HG03103 (cell line): ENCODE results near the gene FBXO47.
"Not testable (repeated sequence)": the region's sequence is repeated elsewhere in the genome, so short reads cannot be mapped to it uniquely, and the experiment has no call there.

ENCODE experiments used
- ATAC-seq: cut with Tn5 transposase; IDR thresholded peaks from one replicate; pipeline ENCODE4 v1.9.1; 2021; ENCODE audit warnings: low read depth; ENCODE audit not compliant: unreplicated experiment

Gene FBXO47

DNA sequence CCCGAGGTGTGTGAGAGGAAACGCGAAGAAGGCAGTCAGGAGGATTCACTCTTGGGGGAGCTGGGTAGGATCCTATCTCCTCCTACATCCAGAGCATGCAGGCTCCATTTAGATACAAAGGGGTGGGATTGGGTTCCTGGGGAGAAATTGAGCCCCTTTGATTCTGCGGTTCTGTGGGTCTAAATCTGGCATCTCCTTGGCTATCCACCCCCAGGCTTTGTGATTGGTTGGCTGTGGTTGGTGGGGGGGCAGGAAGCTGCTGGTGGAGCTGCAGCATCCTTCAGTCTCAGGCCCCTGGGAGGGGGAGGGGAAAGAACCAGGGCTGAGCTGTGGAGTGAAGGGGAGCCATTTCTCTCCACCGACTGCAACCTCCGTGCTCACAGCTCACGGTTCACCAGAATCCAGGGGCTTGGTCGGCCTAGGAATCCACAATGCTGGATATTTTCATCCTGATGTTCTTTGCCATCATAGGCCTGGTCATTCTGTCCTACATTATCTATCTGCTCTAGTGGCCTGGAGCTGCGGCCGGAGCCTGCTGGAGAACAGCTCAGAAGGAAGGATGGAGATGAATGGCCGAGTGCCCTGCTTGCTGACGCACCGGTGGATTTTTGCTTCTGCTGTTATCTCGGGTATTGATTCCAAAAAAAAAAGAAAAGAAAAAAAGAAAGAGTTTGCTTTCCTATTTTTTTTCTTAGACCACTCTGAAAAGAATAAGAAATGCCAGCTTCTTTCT is 41.8 kb downstream of the FBXO47 start, which contains the start of gene LASP1NB:
TSS of gene LASP1NB (plus strand) at position 352 of the 733 bp plus-strand sequence.
- no peak for ATAC-seq

DNA sequence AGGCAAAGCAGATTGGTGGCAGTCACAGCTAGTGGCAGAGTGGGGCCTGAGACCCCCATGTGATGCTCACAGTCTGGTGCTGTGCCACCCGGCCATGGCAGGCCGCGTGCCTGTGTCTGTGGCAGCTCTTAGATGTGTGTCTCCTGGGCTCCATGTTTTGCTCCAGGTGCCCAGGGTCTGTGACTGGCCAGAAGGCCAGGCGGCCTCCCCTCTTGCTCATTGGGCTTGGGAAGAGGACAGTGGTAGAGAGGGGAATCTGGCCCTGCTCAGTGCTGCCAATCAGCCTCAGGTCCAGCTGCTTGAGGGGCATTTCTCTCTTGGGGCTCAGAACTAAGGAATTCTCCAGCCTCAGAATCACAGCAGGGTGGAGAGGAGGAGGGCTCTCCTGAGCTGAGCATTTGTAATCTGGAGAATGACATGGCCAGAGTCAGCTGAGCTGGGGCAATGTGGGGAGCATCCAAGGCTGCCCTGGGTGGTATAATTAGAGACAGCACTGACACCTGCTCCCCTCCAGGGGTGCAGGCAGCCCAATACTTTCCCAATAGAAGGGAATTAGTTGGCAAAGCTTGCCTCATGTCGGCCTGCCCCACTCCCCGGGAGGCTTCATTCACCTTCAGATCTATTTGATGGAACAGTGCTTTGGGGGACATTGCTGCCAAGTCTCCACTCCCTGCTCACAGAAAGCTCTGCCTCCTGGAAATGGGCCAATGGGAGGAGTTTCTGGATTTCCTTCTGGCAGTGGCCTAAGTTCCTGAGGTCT is 44.5 kb downstream of the FBXO47 start:
- ATAC-seq = no peak

DNA sequence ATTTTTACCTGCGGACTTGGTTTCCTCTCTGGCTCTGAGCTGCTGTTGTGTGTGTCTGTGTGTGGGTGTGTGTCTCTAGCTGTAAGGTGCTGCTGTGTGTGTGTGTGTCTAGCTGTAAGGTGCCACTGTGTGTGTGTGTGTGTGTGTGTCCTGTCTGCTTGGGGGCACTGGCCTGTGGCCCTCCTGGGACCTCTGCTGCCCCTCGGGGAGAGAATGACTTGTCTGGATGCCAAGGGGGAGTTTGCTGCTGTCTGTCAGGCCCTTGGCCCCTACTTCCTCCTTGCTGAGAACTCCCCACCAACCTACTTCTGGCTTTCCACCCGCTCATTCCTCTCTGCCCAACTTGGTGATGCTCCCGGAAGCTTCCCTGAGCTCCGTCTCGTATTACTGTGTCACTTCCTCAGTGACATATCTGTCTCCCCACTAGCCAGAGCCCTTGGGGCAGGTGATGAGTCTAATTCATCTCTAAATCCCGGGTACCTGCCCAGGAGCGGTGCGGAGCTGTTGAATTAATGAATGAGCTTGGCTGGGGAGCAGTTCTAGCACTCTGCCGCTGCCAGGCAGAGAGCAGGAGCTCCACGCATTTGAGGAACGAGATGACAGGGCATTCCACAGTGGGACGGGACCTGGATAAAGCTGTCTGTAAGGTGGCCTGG is 45.3 kb downstream of the FBXO47 start:
- no peak for ATAC-seq

DNA sequence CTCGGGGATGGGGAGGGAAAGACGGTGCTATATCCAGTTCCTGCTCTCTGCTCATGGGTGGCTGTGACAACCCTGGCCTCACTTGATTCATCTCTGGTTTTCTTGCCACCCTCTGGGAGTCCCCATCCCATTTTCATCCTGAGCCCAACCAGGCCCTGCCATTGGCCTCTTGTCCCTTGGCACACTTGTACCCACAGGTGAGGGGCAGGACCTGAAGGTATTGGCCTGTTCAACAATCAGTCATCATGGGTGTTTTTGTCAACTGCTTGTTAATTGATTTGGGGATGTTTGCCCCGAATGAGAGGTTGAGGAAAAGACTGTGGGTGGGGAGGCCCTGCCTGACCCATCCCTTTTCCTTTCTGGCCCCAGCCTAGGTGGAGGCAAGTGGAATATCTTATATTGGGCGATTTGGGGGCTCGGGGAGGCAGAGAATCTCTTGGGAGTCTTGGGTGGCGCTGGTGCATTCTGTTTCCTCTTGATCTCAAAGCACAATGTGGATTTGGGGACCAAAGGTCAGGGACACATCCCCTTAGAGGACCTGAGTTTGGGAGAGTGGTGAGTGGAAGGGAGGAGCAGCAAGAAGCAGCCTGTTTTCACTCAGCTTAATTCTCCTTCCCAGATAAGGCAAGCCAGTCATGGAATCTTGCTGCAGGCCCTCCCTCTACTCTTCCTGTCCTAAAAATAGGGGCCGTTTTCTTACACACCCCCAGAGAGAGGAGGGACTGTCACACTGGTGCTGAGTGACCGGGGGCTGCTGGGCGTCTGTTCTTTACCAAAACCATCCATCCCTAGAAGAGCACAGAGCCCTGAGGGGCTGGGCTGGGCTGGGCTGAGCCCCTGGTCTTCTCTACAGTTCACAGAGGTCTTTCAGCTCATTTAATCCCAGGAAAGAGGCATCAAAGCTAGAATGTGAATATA is 46.6 kb downstream of the FBXO47 start:
- ATAC-seq = no peak

DNA sequence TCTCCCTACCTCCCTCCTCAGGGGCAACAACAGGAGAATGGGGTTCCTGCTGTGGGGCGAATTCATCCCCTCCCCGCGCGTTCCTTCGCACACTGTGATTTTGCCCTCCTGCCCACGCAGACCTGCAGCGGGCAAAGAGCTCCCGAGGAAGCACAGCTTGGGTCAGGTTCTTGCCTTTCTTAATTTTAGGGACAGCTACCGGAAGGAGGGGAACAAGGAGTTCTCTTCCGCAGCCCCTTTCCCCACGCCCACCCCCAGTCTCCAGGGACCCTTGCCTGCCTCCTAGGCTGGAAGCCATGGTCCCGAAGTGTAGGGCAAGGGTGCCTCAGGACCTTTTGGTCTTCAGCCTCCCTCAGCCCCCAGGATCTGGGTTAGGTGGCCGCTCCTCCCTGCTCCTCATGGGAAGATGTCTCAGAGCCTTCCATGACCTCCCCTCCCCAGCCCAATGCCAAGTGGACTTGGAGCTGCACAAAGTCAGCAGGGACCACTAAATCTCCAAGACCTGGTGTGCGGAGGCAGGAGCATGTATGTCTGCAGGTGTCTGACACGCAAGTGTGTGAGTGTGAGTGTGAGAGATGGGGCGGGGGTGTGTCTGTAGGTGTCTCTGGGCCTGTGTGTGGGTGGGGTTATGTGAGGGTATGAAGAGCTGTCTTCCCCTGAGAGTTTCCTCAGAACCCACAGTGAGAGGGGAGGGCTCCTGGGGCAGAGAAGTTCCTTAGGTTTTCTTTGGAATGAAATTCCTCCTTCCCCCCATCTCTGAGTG is 47.7 kb downstream of the FBXO47 start:
- no peak for ATAC-seq

DNA sequence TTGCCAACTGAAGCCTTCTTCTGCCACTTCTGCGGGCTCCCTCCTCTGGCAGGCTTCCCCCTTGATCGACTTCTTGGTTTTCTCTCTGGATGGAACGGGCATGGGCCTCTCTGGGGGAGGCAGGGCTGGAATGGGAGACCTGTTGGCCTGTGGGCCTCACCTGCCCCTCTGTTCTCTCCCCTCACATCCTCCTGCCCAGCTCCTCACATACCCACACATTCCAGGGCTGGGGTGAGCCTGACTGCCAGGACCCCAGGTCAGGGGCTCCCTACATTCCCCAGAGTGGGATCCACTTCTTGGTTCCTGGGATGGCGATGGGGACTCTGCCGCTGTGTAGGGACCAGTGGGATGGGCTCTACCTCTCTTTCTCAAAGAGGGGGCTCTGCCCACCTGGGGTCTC is 48.3 kb downstream of the FBXO47 start:
- no peak for ATAC-seq

DNA sequence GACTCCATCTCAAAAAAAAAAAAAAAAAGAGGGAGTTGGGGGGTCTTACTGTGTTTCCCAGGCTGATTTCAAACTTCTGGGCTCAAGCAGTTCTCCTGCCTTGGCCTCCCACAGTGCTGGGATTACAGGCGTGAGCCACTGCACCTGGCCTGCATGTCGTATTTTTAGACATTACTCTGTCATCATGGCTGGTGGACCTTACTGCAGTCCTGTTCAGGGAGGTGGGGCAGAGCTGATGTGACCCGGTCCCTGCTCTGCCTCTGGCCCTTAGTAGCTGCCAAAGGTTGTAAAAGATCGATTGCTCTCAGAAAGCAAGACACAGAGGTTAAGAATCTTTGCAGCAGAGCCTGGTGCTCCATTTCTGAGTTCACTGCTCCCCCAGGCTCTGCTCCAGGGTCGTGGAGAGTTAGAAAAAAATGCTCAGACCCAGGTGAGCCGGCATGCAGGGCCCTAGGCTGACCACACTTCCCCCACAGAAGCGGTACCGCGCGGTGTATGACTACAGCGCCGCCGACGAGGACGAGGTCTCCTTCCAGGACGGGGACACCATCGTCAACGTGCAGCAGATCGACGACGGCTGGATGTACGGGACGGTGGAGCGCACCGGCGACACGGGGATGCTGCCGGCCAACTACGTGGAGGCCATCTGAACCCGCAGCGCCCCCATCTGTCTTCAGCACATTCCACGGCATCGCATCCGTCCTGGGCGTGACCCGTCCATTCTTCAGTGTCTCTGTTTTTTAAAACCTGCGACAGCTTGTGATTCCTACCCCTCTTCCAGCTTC is 48.9 kb downstream of the FBXO47 start:
- ATAC-seq = no peak

DNA sequence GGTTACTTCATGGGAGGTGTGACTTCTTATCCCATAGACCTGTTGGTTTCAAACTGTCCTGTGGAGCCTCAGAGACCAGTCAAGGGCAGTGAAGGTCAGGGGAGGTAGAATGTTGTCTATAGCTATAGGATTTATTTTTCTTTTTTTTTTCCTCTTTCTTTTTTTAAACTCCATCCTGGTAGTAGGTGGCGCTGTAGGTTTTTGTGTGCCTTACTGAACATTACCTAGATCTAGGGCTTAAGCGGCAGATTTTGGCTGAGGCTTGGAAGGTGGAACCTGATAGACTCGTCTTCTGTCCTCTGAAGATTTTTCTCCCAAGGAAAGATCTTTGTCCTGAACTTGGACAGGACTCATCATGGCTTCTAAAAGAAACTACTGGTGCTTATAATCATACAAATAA is 49.9 kb downstream of the FBXO47 start:
- no peak for ATAC-seq

DNA sequence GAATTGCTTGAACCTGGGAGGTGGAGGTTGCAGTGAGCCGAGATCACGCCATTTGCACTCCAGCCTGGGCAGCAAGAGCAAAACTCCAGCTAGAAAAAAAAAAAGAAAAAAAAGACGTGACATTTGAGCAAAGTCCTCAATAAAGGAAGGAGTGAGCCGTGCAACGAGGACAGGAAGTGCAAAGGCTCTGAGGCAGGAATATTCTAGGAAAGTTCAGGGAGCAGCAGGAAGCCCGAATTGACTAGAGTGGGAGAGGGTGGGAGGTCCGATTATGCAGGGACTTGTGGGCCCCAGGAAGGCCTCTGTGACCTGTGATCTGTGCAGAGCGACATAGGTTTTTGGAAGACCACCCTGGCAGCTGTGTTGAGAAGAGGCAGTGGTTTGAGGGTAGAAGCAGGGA is 50.4 kb downstream of the FBXO47 start:
- ATAC-seq = no peak

DNA sequence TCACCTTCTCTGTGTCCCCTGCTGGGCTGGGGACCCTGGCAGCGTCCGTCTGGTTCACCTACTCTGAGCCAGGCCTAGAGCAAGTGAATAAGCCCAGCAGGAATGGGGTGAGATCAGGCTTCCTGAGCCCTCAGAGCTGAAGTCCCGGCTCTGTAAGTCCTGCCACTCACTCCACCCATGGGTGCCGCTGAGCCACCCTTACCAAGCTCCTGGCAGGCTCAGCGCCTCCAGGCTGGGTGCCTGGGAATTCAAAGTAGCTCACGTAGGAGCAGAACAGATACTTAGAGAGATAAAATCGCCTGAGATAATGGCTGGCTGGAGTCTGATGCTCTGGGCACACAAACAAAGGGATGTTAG is 51.6 kb downstream of the FBXO47 start:
- no peak for ATAC-seq

DNA sequence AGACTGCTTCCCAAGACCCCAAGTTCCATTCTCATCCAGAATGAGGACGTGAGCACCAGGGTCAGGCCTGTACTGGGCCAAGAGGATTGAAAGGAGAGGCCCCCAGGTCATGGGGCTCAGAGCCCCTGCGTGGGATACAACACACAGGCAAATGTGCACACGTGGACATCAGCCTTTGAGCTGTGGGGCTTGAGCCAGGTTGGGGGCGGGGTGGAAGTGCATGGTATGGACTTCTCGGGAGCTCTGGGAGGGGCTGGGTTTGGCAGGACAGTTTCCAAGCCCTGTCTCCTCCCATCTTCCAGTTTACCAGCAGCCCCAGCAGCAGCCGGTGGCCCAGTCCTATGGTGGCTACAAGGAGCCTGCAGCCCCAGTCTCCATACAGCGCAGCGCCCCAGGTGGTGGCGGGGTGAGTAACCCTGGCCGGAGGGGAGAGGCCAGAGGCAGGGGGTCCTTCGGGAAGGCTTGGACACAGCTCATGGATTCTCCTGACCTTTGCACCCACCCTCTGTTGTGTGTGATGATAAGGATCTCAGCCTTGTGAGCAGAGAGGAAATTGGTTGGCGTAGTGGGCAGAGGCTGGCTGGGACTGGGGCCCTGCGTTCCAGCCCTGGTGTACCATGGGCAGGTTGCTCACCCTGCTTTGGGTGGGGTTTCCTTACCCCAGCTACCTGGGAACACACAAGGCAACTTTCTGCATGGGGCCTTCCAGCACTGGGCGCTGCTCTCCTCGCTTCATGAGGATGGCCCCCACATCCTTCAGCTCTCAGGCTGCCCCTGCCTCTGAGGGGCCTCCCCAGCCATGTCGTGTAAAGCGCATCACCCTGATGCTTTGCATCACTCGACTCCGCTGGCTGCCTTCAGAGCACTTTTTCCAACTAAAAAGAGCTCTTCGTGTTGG is 52.2 kb downstream of the FBXO47 start:
- no peak for ATAC-seq

DNA sequence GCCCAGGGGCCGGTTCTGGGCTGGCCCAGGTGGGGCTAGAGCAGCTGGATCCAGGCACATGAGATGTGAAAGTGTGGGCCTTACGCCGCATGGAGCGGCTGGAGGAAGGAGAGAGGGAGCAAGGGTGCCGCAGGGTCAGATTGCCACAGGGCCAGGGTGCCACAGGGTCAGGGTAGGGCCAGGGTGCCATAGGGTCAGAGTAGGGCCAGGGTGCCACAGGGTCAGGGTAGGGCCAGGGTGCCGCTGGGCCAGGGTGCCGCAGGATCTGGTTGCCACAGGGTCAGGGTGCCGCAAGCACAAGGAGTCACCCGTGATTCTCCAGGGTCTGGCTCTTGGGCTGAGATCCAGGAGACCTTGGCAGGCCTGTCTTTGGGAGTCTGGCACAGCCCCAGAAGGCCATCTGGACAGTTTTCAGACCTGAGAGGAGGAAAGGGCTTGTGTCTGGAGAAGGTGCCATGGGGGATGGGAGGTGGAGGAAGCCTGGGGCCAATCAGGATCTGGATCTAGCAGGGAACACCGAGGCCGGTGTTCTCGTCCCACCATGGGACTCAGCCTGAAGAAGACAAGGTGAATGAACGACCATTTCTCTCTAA is 54.9 kb downstream of the FBXO47 start:
- ATAC-seq = no peak

DNA sequence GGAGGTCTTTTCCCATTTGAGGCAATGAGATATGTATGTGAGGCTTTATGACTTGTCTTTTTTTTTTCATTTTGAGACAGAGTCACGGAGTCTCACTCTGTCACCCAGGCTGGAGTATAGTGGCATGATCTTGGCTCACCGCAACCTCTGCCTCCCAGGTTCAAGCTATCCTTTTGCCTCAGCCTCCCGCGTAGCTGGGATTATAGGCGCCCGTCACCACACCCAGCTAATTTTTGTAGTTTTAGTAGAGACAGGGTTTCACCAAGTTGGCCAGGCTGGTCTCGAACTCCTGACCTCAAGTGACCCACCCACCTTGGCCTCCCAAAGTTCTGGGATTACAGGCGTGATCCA is 55.5 kb downstream of the FBXO47 start:
- not testable (repeated sequence) for ATAC-seq

DNA sequence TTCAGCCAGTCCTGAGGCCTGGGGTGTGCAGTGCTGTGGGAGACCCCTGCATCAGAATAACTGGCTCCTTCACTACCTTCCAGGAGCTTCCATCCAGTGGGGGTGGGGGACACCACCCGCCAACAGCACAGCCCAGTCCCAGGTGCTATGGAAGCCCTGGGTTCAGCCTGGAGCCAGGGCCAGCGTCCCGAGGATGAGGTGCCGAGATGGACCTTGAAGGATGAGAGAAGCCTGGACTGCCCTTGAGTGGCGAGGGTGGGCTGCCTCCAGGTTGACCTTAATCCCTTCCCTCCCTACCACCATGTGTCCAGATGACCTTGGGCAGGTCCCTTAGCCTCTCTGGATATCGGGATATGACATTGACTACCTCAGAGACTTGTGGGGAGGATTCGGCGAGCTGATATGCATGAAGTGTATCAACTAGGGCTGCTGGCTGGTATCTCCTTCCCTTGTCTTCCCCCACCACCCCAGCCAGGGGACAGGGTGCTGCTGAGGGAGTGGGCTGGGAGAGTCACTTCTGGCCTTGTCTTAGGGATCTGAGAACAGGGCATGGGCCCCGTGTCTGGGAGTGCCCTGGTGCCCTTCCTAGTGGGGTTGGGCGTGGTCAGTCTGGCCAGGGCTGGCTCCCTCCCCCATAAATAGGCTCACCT is 56.0 kb downstream of the FBXO47 start:
- ATAC-seq = no peak

DNA sequence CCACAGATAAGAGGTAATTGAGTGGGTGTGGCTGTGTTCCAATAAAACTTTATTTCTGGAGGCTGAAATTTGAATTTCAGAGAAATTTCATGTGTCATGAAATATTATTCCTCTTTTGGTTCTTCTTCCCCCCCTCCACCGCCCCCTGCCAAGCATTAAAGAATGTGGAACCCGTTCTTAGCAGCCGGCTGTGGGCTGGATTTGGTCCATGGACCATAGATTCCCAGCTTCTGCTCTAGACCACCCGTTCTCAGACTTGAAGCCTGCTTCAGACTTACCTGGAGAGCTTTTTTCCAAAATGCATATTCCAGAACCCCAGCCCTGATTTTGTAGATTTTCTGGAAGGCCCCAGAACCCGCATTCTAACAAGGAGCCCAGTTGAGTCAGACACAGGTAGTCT is 56.9 kb downstream of the FBXO47 start:
- ATAC-seq = no peak

DNA sequence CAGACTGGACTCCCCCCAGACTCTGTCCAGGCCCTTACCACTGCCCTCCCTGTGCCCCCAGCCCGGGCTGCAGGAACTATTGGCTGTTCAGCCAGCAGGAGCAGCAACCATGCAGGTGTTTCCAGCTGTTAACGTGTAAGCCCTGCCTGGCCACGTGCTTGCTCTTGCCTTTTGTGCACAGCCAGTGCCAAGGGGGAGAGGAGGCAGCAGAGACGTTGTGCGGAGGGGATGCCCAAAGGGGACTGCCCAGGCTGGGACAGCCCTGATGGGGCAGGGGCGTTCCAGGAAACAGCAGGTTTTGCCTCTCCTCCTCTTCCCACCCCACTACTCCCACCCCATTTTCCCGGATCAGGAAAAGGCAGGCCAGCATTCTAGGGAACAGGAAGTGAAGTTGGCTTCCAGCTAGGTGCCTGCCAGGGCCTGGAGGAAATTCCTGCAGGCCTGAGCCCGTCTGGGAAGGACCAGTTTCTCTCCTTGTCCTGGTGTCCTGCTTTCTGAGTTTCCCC is 58.5 kb downstream of the FBXO47 start:
- no peak for ATAC-seq
